A673 (cell line): ENCODE results near the gene SART3. TPM values are rescaled to one million over a fixed set of nuclear protein-coding genes. Genes with fewer than 3 reads are reported as not detected.

Source experiments
- BruUV-seq: library from RNA; stranded (reverse); fragments of 400-500 nt; replicated peaks from 2 replicates; lab custom pipeline; 2021; lab: Mats Ljungman, UMichigan
- CTCF ChIA-PET: fragments of 300-600 bp; sonication (Branson Sonifier 250); formaldehyde crosslinking; loops from one replicate; lab custom pipeline; 2022; ENCODE audit warnings: antibody characterized with exemption; lab: Charles Lee
- POLR2A ChIA-PET: fragments of 300-600 bp; sonication (Branson Sonifier 250); formaldehyde crosslinking; loops from one replicate; lab custom pipeline; 2022; ENCODE audit warnings: antibody characterized with exemption; ENCODE audit not compliant: low non-redundant PET; lab: Charles Lee
- DNase-seq: peaks from one replicate; pipeline ENCODE4 v3.0.0-alpha.2; 2015; ENCODE audit warnings: low spot score
- H3K27ac ChIP-seq: fragments of 200-600 bp; sonication (generic); 2 replicates; pipeline ENCODE4 v1.5.1; 2016; ENCODE audit warnings: mixed run types, low read depth, mild to moderate bottlenecking, mixed read lengths, antibody characterized with exemption, low read length; ENCODE audit not compliant: poor library complexity, severe bottlenecking
- H3K27me3 ChIP-seq: fragments of 200-600 bp; sonication (generic); replicated peaks from 2 replicates; pipeline ENCODE4 v1.6.1; 2017; ENCODE audit warnings: mixed run types, low read depth, mild to moderate bottlenecking, mixed read lengths, antibody characterized with exemption, low read length; ENCODE audit not compliant: insufficient read depth, poor library complexity
- H3K36me3 ChIP-seq: fragments of 200-600 bp; sonication (generic); 2 replicates; pipeline ENCODE4 v1.6.1; 2016; ENCODE audit warnings: mixed run types, mild to moderate bottlenecking, mixed read lengths, antibody characterized with exemption, low read length; ENCODE audit not compliant: insufficient read depth, poor library complexity, severe bottlenecking
- H3K4me1 ChIP-seq: fragments of 200-600 bp; sonication (generic); 2 replicates; pipeline ENCODE4 v1.6.1; 2017; ENCODE audit warnings: mixed run types, mild to moderate bottlenecking, mixed read lengths, antibody characterized with exemption, low read length; ENCODE audit not compliant: insufficient read depth, poor library complexity, severe bottlenecking
- H3K4me3 ChIP-seq: fragments of 200-600 bp; sonication (generic); 2 replicates; pipeline ENCODE4 v1.5.1; 2016; ENCODE audit warnings: low read depth, mixed run types, mild to moderate bottlenecking, mixed read lengths, low read length; ENCODE audit not compliant: poor library complexity, severe bottlenecking
- H3K9me3 ChIP-seq: fragments of 200-600 bp; sonication (generic); 2 replicates; pipeline ENCODE4 v1.6.1; 2016; ENCODE audit warnings: mixed run types, low read depth, mild to moderate bottlenecking, mixed read lengths, antibody characterized with exemption, low read length; ENCODE audit not compliant: poor library complexity, severe bottlenecking
- EZH2 ChIP-seq: fragments of 200-600 bp; sonication (generic); IDR thresholded peaks from 2 replicates; pipeline ENCODE4 v1.6.1; 2017; ENCODE audit warnings: borderline replicate concordance, low read depth, mild to moderate bottlenecking, mixed read lengths, antibody characterized with exemption, low read length; ENCODE audit not compliant: poor library complexity, severe bottlenecking
- intact Hi-C: fragments of 100-400 bp; cut with micrococcal nuclease; formaldehyde crosslinking; loops from one replicate; pipeline ENCODE4 v1.10.0; 2022; ENCODE audit not compliant: unreplicated experiment
- total RNA-seq: library from RNA; stranded (reverse); gene quantifications from 2 replicates; pipeline ENCODE4 v1.2.3, GENCODE V29; 2021
- TF ChIP-seq, protein P1 (sequence below): fragments of 300-800, 200-600 bp; sonication (generic); conservative IDR thresholded peaks from 2 replicates; pipeline ENCODE4 v1.5.1; 2017; ENCODE audit warnings: low read depth, mild to moderate bottlenecking, antibody characterized with exemption, low read length, moderate library complexity, mixed read lengths

SART3 gene
- total RNA-seq, 1 experiment from 2014 or later, result 99.3 TPM

DNA sequence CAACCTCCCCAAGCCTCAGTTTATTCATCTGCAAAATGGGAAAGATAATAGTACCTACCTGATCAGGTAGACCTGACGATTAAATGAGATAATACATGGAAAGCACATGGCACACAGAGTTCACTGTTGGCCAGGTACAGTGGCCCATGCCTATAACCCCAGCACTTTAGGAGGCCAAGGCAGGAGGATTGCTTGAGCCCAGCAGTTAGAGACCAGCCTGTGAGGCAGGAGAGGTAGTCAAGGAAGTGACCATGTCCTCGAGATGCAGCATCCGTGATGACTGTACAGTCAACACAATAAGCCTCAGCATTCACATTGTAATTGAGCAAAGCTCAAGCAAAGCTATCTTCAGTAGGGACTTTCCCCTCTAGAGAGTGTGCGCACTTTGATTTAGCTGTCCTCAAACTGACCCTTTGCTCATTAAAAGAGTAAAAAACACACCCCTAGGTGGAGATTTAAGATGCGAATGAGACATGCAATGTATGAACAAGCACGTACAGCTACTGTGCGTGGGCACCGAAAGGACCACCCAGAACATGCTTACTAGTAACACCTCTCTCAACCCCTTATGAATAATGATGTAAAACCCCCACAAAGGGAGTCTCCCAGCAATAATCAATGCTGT, 11.3 kb upstream of the SART3 start:
- Histone ChIP-seq H3K4me3 (no peak overlapping the region), H3K27me3 (no peaks in the 10 kb centered on the region), H3K27ac (no peak overlapping the region), H3K4me1 (peaks cover 16% of the 10 kb centered on the region), H3K36me3 (peaks cover 18% of the 10 kb centered on the region), H3K9me3 (no peaks in the 10 kb centered on the region)
- DNase-seq, result no peak
- ChIA-PET POLR2A (no interaction called here), CTCF (interaction anchor here (0.5 kb wide), 1 partner anchor 814 kb away, joined by 9 read pairs; no protein-coding TSS in a partner anchor)
- intact Hi-C loops, result no loop called here
- TF ChIP-seq, protein P1, sequence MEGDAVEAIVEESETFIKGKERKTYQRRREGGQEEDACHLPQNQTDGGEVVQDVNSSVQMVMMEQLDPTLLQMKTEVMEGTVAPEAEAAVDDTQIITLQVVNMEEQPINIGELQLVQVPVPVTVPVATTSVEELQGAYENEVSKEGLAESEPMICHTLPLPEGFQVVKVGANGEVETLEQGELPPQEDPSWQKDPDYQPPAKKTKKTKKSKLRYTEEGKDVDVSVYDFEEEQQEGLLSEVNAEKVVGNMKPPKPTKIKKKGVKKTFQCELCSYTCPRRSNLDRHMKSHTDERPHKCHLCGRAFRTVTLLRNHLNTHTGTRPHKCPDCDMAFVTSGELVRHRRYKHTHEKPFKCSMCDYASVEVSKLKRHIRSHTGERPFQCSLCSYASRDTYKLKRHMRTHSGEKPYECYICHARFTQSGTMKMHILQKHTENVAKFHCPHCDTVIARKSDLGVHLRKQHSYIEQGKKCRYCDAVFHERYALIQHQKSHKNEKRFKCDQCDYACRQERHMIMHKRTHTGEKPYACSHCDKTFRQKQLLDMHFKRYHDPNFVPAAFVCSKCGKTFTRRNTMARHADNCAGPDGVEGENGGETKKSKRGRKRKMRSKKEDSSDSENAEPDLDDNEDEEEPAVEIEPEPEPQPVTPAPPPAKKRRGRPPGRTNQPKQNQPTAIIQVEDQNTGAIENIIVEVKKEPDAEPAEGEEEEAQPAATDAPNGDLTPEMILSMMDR, result no peak
- no TSS peak for BruUV-seq

DNA sequence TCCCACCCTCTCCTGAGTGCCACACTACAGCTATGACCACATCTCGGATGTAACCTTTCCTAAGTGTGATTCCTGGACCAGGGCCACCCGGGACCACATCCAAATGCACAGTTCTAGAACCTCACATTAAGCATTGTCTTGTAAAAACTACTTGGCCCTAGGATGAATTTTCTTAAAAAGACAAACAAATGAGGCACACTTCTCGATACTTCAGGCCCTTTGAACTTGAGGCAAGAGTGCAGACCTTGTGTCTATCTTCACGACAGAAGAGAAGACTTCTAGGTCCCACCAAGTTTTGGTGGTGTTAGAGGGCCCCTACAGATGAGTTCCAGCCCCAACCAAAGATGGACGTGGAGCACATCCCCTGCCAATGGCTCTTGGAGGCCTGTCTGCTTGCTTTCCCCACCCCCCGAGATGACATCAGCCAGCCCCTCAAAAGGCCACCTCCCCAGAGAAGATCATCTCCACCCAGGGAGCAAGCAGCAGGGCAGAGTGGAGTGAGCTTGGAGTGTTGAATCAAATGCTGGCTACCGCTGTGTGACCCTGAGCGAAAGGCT, 10.7 kb upstream of the SART3 start:
- no peaks in the 10 kb centered on the region for H3K27me3 ChIP-seq
- ChIA-PET CTCF (no interaction called here), POLR2A (no interaction called here)
- H3K4me1 ChIP-seq, result peaks cover 22% of the 10 kb centered on the region
- H3K36me3 ChIP-seq, result peaks cover 24% of the 10 kb centered on the region
- TF ChIP-seq EZH2, result no peak
- TF ChIP-seq, protein P1, result no peak
- no peak overlapping the region for H3K4me3 ChIP-seq
- DNase-seq, result no peak
- no peaks in the 10 kb centered on the region for H3K9me3 ChIP-seq
- H3K27ac ChIP-seq, result no peak overlapping the region
- intact Hi-C loops, result loop anchor here (2.0 kb wide), 1 partner anchor 47 kb away; no protein-coding TSS in a partner anchor
- BruUV-seq, result no TSS peak

DNA sequence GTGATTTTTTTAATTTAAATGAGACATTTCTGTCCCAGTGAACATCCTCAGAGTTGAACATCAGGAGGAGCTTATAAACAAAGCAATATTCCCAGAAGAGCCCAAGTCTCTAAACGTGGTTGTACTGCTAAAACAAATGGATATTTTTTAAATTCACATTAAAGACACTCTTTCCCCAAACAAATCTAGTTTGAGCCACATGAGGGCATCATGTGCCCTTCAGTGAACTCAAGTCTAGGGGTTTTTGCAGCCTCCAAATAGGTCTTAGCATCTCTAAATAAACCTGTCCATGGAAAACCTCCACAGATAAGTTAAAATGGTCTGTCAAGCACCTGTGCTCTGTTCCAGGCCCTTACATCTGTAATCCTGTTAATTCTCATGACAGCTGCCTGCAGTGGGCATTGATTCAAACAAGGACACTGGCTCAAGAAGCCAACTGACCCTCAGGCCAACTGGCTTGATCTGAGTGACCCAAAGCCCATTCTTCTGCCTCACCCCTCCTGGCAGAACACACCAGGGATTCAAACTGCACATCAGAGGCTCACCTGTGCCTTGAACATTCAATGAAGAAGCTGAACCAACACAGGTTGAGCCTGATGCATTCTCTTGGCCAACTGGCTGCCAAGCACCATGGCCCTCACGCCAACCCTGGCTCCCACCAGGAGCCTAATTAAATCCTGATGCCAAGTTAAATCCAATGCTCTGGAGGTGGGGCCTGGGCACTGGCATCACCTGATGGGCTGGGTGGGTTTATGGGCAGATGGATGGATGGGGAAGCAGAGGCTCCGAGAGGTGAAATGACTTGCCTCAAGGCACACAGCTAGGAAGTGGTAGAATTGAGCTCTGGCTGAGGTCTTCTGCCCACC, 10.0 kb upstream of the SART3 start:
- peaks cover 29% of the 10 kb centered on the region for H3K4me1 ChIP-seq
- no peaks in the 10 kb centered on the region for H3K9me3 ChIP-seq
- no peak overlapping the region for H3K4me3 ChIP-seq
- CTCF ChIA-PET, result no interaction called here
- H3K36me3 ChIP-seq, result peaks cover 31% of the 10 kb centered on the region
- no TSS peak for BruUV-seq
- H3K27me3 ChIP-seq, result no peaks in the 10 kb centered on the region
- POLR2A ChIA-PET, result no interaction called here
- peak; percentile 33 for DNase-seq
- TF ChIP-seq EZH2, result no peak
- TF ChIP-seq, protein P1, result peak; percentile 31; the same call in 1 of the 2 replicates
- intact Hi-C loops, result loop anchor here (2.0 kb wide), 1 partner anchor 48 kb away; no protein-coding TSS in a partner anchor
- H3K27ac ChIP-seq, result no peak overlapping the region
